ENCODE results near the gene FA2H.

GRCh38 chr16:74748616-74749026 is 26.0 kb downstream of the FA2H start:
- TF ChIP-seq CTCF (conservative IDR thresholded peaks at IDR 0.05 in 1 of 2, IDR thresholded peaks at IDR 0.05 in 1 of 2; ENCODE audit: extremely low read depth in 1 of 2, insufficient read depth in 1 of 2, low read depth in 1 of 2, low read length in 2 of 2) (no peak), EZH2 (IDR thresholded peaks at IDR 0.05; ENCODE audit: borderline replicate concordance, low read length) (no peak)

Data from mammary epithelial cell (primary cell).